Lung (tissue), 12 donors: Measurements from ENCODE around the gene TOR1B. TPM values are rescaled to one million over a fixed set of nuclear protein-coding genes. Genes with fewer than 3 reads are reported as not detected.

Source experiments
- ATAC-seq: fragments of 200-7000 bp; cut with Tn5 transposase; one replicate; pipeline ENCODE4 v1.9.1; 2020; ENCODE audit warnings: moderate number of reproducible peaks; ENCODE audit not compliant: insufficient read depth, low FRiP score
- DNase-seq, 3 donors: peaks; one replicate each; pipeline ENCODE4 v3.0.0-alpha.2; 2013 to 2017
- H3K27ac ChIP-seq, 2 donors: one replicate each; pipeline ENCODE4 v1.5.1; 2013; ENCODE audit warnings: mild to moderate bottlenecking in 2 of 2, moderate library complexity in 2 of 2, control low read depth in 1 of 2, inconsistent platforms in 1 of 2, low read depth in 1 of 2, low read length in 1 of 2
- H3K27me3 ChIP-seq, 3 donors: one replicate each; pipeline ENCODE4 v1.5.1; 2013; ENCODE audit warnings: low read length in 2 of 3; ENCODE audit not compliant: control insufficient read depth in 3 of 3, insufficient read depth in 3 of 3
- H3K36me3 ChIP-seq, 4 donors: one replicate each; pipeline ENCODE4 v1.5.1; 2013; ENCODE audit warnings: low read length in 4 of 4, mild to moderate bottlenecking in 1 of 4, moderate library complexity in 1 of 4; ENCODE audit not compliant: control insufficient read depth in 4 of 4, insufficient read depth in 4 of 4
- H3K4me1 ChIP-seq, 5 donors: one replicate each; pipeline ENCODE4 v1.5.1; 2013; ENCODE audit warnings: low read length in 5 of 5, mild to moderate bottlenecking in 2 of 5, moderate library complexity in 1 of 5; ENCODE audit not compliant: control insufficient read depth in 5 of 5, insufficient read depth in 5 of 5
- H3K4me3 ChIP-seq: one replicate; pipeline ENCODE4 v1.5.1; 2013; ENCODE audit warnings: mild to moderate bottlenecking, control low read depth, moderate library complexity
- H3K9ac ChIP-seq, 2 donors: one replicate each; pipeline ENCODE4 v1.5.1; 2013; ENCODE audit warnings: low read length in 2 of 2, control low read depth in 1 of 2; ENCODE audit not compliant: insufficient read depth in 1 of 2
- H3K9me3 ChIP-seq, 4 donors: one replicate each; pipeline ENCODE4 v1.5.1; 2013; ENCODE audit warnings: low read length in 3 of 4, mild to moderate bottlenecking in 1 of 4, moderate library complexity in 1 of 4; ENCODE audit not compliant: control insufficient read depth in 4 of 4, insufficient read depth in 3 of 4
- CTCF ChIP-seq: IDR thresholded peaks from 2 replicates; pipeline ENCODE4 v1.5.1; 2012; ENCODE audit warnings: mild to moderate bottlenecking; ENCODE audit errors: control extremely low read depth, extremely low read depth
- WGBS, 2 donors: extraction: QIAGEN DNeasy Blood & Tissue Kit; methylation state at CpG; one replicate each; pipeline ENCODE4 v1.1.7; 2013; 5-methylcytosine and 5-hydroxymethylcytosine counted together
- polyA plus RNA-seq, 2 donors: library from polyadenylated mRNA; stranded (reverse); fragments of 200-250 nt; gene quantifications; one replicate each; pipeline ENCODE4 v1.2.1, GENCODE V29; 2013
- total RNA-seq, 2 donors: library from RNA; depleted of rRNA in 1 of 2; stranded (reverse); fragments of >200 nt in 1 of 2; gene quantifications; one replicate each; pipeline ENCODE4 v1.2.1, GENCODE V29; 2014 to 2021
- donor health status: control.
- donor health status: control.
- donor health status: Bipolar disorder and iron deficiency.
- donor health status: healthy.
- donor health status: DM: yes; HTN: yes; CAD: no.

TOR1B gene
- total and polyA plus RNA-seq, 4 donors = 10.1 to 26.7 (median 26.0) TPM

GRCh38 chr9:129858167-129858962 is 55.4 kb downstream of the TOR1B start:
- Histone ChIP-seq H3K4me3 (no peak overlapping the region), H3K36me3 (peaks cover 13 to 51% (median 28%) of the 10 kb centered on the region in 4 donors), H3K27ac (no peak overlapping the region), H3K27me3 (no peaks in the 10 kb centered on the region), H3K4me1 (no peaks in the 10 kb centered on the region), H3K9ac (no peak overlapping the region), H3K9me3 (no peaks in the 10 kb centered on the region)
- ATAC-seq (no peak), DNase-seq (no peak)
- no peak for TF ChIP-seq CTCF
- WGBS, 2 donors = 88 to 94% methylated on average over 11 of the region's 11 CpGs

Other genes with a start within 250 kb of the TOR1B start
- gene C9orf50, start 182.1 kb upstream of the TOR1B start, total RNA-seq = under 1 TPM; 0.15 to 0.28 TPM
- gene C9orf50, start 182.1 kb upstream of the TOR1B start, polyA plus RNA-seq = not detected
- gene NTMT1, start 177.0 kb upstream of the TOR1B start, total RNA-seq = 10 to 100 TPM; 14.3 to 30.1 TPM
- gene NTMT1, start 177.0 kb upstream of the TOR1B start, polyA plus RNA-seq = 10 to 100 TPM; 36.3 to 54.7 TPM
- gene ASB6, start 161.0 kb upstream of the TOR1B start, total RNA-seq = 10 to 100 TPM; 11.8 to 19.5 TPM
- gene ASB6, start 161.0 kb upstream of the TOR1B start, polyA plus RNA-seq = 10 to 100 TPM; 15.7 to 16.4 TPM
- gene PRRX2, start 137.5 kb upstream of the TOR1B start, total RNA-seq = 1 to 10 TPM; 2.2 to 3.6 TPM
- gene PRRX2, start 137.5 kb upstream of the TOR1B start, polyA plus RNA-seq = 1 to 10 TPM; 3.4 to 3.8 TPM
- 10 to 100 TPM; 12.0 to 16.0 TPM for gene PTGES, start 50.1 kb upstream of the TOR1B start, total RNA-seq
- gene PTGES, start 50.1 kb upstream of the TOR1B start, polyA plus RNA-seq = 10 to 100 TPM in 1 of 2 donors, 1 to 10 TPM in 1; 8.0 to 19.8 TPM
- 10 to 100 TPM; 22.0 to 34.8 TPM for gene TOR1A, start 21.0 kb downstream of the TOR1B start, total RNA-seq
- 10 to 100 TPM; 19.1 to 41.8 TPM for gene TOR1A, start 21.0 kb downstream of the TOR1B start, polyA plus RNA-seq
- 10 to 100 TPM; 28.3 to 34.4 TPM for gene C9orf78, start 32.1 kb downstream of the TOR1B start, total RNA-seq
- gene C9orf78, start 32.1 kb downstream of the TOR1B start, polyA plus RNA-seq = 10 to 100 TPM; 37.1 to 57.9 TPM
- 10 to 100 TPM; 22.0 to 24.1 TPM for gene USP20, start 32.3 kb downstream of the TOR1B start, total RNA-seq
- 10 to 100 TPM; 15.7 to 20.9 TPM for gene USP20, start 32.3 kb downstream of the TOR1B start, polyA plus RNA-seq
- gene FNBP1, start 240.0 kb downstream of the TOR1B start, total RNA-seq = 10 to 100 TPM; 34.5 to 94.3 TPM
- gene FNBP1, start 240.0 kb downstream of the TOR1B start, polyA plus RNA-seq = 10 to 100 TPM; 16.0 to 24.5 TPM